OCI-M1 (cell line): ENCODE results near the gene POLR3F.
"Not testable (repeated sequence)": the region's sequence is repeated elsewhere in the genome, so short reads cannot be mapped to it uniquely, and the experiment has no call there.

ENCODE experiments used
- DNase-seq: peaks from one replicate; lab custom pipeline; 2025; lab: John Stamatoyannopoulos, UW

POLR3F gene

GRCh38 chr20:18466894-18467730, at the start of gene POLR3F, which contains the start of gene DZANK1:
Gene POLR3F, plus strand, starts transcription at chr20:18467390. Its CDS starts 117 bp downstream, at chr20:18467507.
Gene DZANK1, minus strand, starts transcription at chr20:18467030. Its CDS starts 1,672 bp downstream, at chr20:18465358.
- DNase-seq: peak; percentile 96

- DNase-seq: no peak
Observed at GRCh38 chr20:18421608-18422007, 45.6 kb upstream of the POLR3F start.

- no peak for DNase-seq
Observed at GRCh38 chr20:18427214-18427613, 40.0 kb upstream of the POLR3F start.

- no peak for DNase-seq
Observed at GRCh38 chr20:18428490-18429173, 38.6 kb upstream of the POLR3F start.

GRCh38 chr20:18430172-18430826, 36.9 kb upstream of the POLR3F start:
- no peak for DNase-seq

GRCh38 chr20:18431206-18431605, 36.0 kb upstream of the POLR3F start:
- no peak for DNase-seq

- DNase-seq: no peak
Observed at GRCh38 chr20:18436847-18437246, 30.3 kb upstream of the POLR3F start.

GRCh38 chr20:18440403-18440802, 26.8 kb upstream of the POLR3F start:
- DNase-seq: no peak

GRCh38 chr20:18443886-18444285, 23.3 kb upstream of the POLR3F start:
- no peak for DNase-seq

- no peak for DNase-seq
Observed at GRCh38 chr20:18456600-18456999, 10.6 kb upstream of the POLR3F start.

- DNase-seq: peak; percentile 5
Observed at GRCh38 chr20:18465536-18466200, 1.5 kb upstream of the POLR3F start.

GRCh38 chr20:18466574-18466893, 656 bp upstream of the POLR3F start:
- DNase-seq: no peak

- no peak for DNase-seq
Observed at GRCh38 chr20:18477218-18477617, 10.0 kb downstream of the POLR3F start.

- no peak for DNase-seq
Observed at GRCh38 chr20:18477821-18478220, 10.6 kb downstream of the POLR3F start.

GRCh38 chr20:18481596-18481995, 14.4 kb downstream of the POLR3F start:
- no peak for DNase-seq

- no peak for DNase-seq
Observed at GRCh38 chr20:18488301-18488700, 21.1 kb downstream of the POLR3F start.

GRCh38 chr20:18496042-18496441, 28.9 kb downstream of the POLR3F start:
- DNase-seq: peak; percentile 37

- peak; percentile 90 for DNase-seq
Observed at GRCh38 chr20:18496740-18497592, 29.8 kb downstream of the POLR3F start, which contains the start of gene RBBP9. Gene RBBP9, minus strand, starts transcription at chr20:18497225. Its CDS starts 58 bp downstream, at chr20:18497167.

- no peak for DNase-seq
Observed at GRCh38 chr20:18497603-18498002, 30.4 kb downstream of the POLR3F start.

- not testable (repeated sequence) for DNase-seq
Observed at GRCh38 chr20:18501672-18502071, 34.5 kb downstream of the POLR3F start.

GRCh38 chr20:18504479-18505060, 37.4 kb downstream of the POLR3F start:
- no peak for DNase-seq
